ENCODE results near the gene CCDC73. TPM values are rescaled to one million over a fixed set of nuclear protein-coding genes. Genes with fewer than 3 reads are reported as not detected.
"Not testable (repeated sequence)": the region's sequence is repeated elsewhere in the genome, so short reads cannot be mapped to it uniquely, and the experiment has no call there.

CCDC73 gene
- total RNA-seq, 1 donor from 2014 or later: not detected

- no peak within 1 kb of the TSS for H3K27ac ChIP-seq (ENCODE audit: low read depth, low read length)
- H3K9me3 ChIP-seq (ENCODE audit: control insufficient read depth in 3 of 3, low read length in 3 of 3): no peaks in the 10 kb centered on the region
- peaks cover 5 to 12% (median 10%) of the 10 kb centered on the region in 3 donors for H3K27me3 ChIP-seq (ENCODE audit: control insufficient read depth in 3 of 3, insufficient read depth in 3 of 3, low read length in 3 of 3)
- peak within 1 kb of the TSS; percentile 64 to 71 (median 69) for H3K4me3 ChIP-seq (ENCODE audit: low read length in 3 of 3)
- no peaks in the 10 kb centered on the region for H3K36me3 ChIP-seq (ENCODE audit: control insufficient read depth in 3 of 3, insufficient read depth in 3 of 3, low read length in 3 of 3)
- peaks cover 0 to 9% (median 5%) of the 10 kb centered on the region in 3 donors for H3K4me1 ChIP-seq (ENCODE audit: control insufficient read depth in 3 of 3, insufficient read depth in 3 of 3, low read length in 3 of 3)
- peak within 1 kb of the TSS; percentile 54 to 68 (median 56) for H3K9ac ChIP-seq (ENCODE audit: low read depth in 1 of 3, low read length in 3 of 3)
Observed at GRCh38 chr11:32829680-32830412, 35.4 kb upstream of the CCDC73 start, which contains the start of gene PRRG4. Gene PRRG4 (plus strand): TSS chr11:32829927. CDS start chr11:32830530, 603 bp downstream.

DNA sequence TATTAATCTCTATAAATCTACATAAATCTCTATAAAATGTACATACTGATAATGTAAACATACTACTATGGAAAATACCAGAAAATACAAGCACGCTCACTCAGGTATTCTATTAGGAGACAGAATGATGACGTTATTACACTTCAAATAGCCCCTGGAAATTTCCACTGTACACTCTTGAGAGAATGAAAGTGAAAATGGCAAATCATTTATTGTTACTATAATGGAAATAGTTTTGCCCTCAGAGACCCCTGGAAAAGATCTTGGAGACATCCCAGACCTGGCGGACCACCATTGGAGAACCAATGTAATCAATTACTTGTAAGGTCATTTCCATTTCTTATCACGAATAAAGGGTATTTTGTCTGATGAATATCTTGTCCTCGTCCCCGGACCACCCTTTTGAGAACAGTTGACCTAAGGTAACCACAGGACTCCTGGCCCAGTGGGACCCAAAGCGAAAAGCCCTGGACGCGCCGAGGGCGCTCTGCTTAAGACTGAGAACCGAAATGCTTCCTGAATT lies 34.8 kb upstream of the CCDC73 start:
- Histone ChIP-seq H3K36me3 (ENCODE audit: control insufficient read depth in 3 of 3, insufficient read depth in 3 of 3, low read length in 3 of 3) (no peaks in the 10 kb centered on the region), H3K9ac (ENCODE audit: low read depth in 1 of 3, low read length in 3 of 3) (peak overlapping the region; percentile 54 to 68 (median 56)), H3K9me3 (ENCODE audit: control insufficient read depth in 3 of 3, low read length in 3 of 3) (no peaks in the 10 kb centered on the region), H3K4me3 (ENCODE audit: low read length in 3 of 3) (peak overlapping the region; percentile 64 to 71 (median 69)), H3K27me3 (ENCODE audit: control insufficient read depth in 3 of 3, insufficient read depth in 3 of 3, low read length in 3 of 3) (peaks cover 5 to 12% (median 10%) of the 10 kb centered on the region in 3 donors), H3K4me1 (ENCODE audit: control insufficient read depth in 3 of 3, insufficient read depth in 3 of 3, low read length in 3 of 3) (peaks cover 0 to 9% (median 5%) of the 10 kb centered on the region in 3 donors), H3K27ac (ENCODE audit: low read depth, low read length) (no peak overlapping the region)

DNA sequence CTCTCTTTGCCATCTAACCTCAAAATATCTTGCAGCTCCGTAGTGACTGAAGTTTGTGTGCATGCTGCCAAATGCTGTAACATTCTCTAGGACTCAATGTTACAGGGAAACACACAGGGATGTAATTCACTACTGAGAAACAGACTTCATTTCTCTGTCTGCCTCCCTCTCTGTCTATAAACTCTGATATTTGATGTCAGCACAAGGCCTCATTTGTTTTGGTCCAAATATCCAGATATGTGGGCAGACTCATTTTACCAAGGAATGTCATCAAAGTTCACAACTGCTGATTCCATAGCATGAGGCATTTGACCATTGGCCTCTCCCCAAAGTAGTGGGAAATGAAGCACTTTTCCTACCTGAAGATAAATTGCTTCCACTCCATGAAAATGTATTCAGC lies 32.8 kb upstream of the CCDC73 start:
- Histone ChIP-seq H3K9ac (ENCODE audit: low read depth in 1 of 3, low read length in 3 of 3) (no peak overlapping the region), H3K27ac (ENCODE audit: low read depth, low read length) (no peak overlapping the region), H3K36me3 (ENCODE audit: control insufficient read depth in 3 of 3, insufficient read depth in 3 of 3, low read length in 3 of 3) (no peaks in the 10 kb centered on the region), H3K4me3 (ENCODE audit: low read length in 3 of 3) (no peak overlapping the region), H3K4me1 (ENCODE audit: control insufficient read depth in 3 of 3, insufficient read depth in 3 of 3, low read length in 3 of 3) (peaks cover 0 to 9% (median 5%) of the 10 kb centered on the region in 3 donors), H3K9me3 (ENCODE audit: control insufficient read depth in 3 of 3, low read length in 3 of 3) (no peaks in the 10 kb centered on the region), H3K27me3 (ENCODE audit: control insufficient read depth in 3 of 3, insufficient read depth in 3 of 3, low read length in 3 of 3) (peaks cover 5 to 12% (median 10%) of the 10 kb centered on the region in 3 donors)

- Histone ChIP-seq H3K36me3 (ENCODE audit: control insufficient read depth in 3 of 3, insufficient read depth in 3 of 3, low read length in 3 of 3) (no peaks in the 10 kb centered on the region), H3K4me1 (ENCODE audit: control insufficient read depth in 3 of 3, insufficient read depth in 3 of 3, low read length in 3 of 3) (peaks cover 0 to 9% (median 5%) of the 10 kb centered on the region in 3 donors), H3K9ac (ENCODE audit: low read depth in 1 of 3, low read length in 3 of 3) (no peak overlapping the region), H3K4me3 (ENCODE audit: low read length in 3 of 3) (no peak overlapping the region), H3K9me3 (ENCODE audit: control insufficient read depth in 3 of 3, low read length in 3 of 3) (no peaks in the 10 kb centered on the region), H3K27me3 (ENCODE audit: control insufficient read depth in 3 of 3, insufficient read depth in 3 of 3, low read length in 3 of 3) (peaks cover 5 to 8% (median 8%) of the 10 kb centered on the region in 3 donors), H3K27ac (ENCODE audit: low read depth, low read length) (no peak overlapping the region)
Observed at GRCh38 chr11:32826113-32826512, 31.7 kb upstream of the CCDC73 start.

DNA sequence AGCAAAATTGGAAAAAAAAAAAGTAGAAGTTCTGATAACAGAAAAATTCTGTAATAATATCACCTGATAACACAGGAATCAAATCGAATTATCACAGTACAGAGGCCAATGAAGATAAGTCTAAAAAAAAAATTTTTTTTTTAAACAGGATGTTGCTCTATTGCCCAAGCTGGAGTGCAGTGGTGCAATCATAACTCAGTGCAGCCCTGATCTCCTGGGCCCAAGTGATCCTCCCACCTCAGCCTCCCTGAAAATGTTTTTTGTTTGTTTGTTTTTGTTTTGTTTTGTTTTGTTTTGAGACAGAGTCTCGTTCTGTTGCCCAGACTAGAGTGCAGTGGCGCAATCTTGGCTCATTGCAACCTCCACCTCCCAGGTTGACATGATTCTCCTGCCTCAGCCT lies 29.2 kb upstream of the CCDC73 start:
- H3K4me3 ChIP-seq (ENCODE audit: low read length in 3 of 3); H3K27ac ChIP-seq (ENCODE audit: low read depth, low read length); H3K27me3 ChIP-seq (ENCODE audit: control insufficient read depth in 3 of 3, insufficient read depth in 3 of 3, low read length in 3 of 3); H3K4me1 ChIP-seq (ENCODE audit: control insufficient read depth in 3 of 3, insufficient read depth in 3 of 3, low read length in 3 of 3); H3K36me3 ChIP-seq (ENCODE audit: control insufficient read depth in 3 of 3, insufficient read depth in 3 of 3, low read length in 3 of 3); H3K9me3 ChIP-seq (ENCODE audit: control insufficient read depth in 3 of 3, low read length in 3 of 3); H3K9ac ChIP-seq (ENCODE audit: low read depth in 1 of 3, low read length in 3 of 3): not testable (repeated sequence)

GRCh38 chr11:32821917-32822560 lies 27.6 kb upstream of the CCDC73 start:
- H3K36me3 ChIP-seq (ENCODE audit: control insufficient read depth in 3 of 3, insufficient read depth in 3 of 3, low read length in 3 of 3): no peaks in the 10 kb centered on the region
- no peak overlapping the region for H3K9ac ChIP-seq (ENCODE audit: low read depth in 1 of 3, low read length in 3 of 3)
- no peak overlapping the region for H3K27ac ChIP-seq (ENCODE audit: low read depth, low read length)
- H3K27me3 ChIP-seq (ENCODE audit: control insufficient read depth in 3 of 3, insufficient read depth in 3 of 3, low read length in 3 of 3): no peaks in the 10 kb centered on the region
- H3K4me1 ChIP-seq (ENCODE audit: control insufficient read depth in 3 of 3, insufficient read depth in 3 of 3, low read length in 3 of 3): no peaks in the 10 kb centered on the region
- no peak overlapping the region for H3K4me3 ChIP-seq (ENCODE audit: low read length in 3 of 3)
- no peaks in the 10 kb centered on the region for H3K9me3 ChIP-seq (ENCODE audit: control insufficient read depth in 3 of 3, low read length in 3 of 3)

DNA sequence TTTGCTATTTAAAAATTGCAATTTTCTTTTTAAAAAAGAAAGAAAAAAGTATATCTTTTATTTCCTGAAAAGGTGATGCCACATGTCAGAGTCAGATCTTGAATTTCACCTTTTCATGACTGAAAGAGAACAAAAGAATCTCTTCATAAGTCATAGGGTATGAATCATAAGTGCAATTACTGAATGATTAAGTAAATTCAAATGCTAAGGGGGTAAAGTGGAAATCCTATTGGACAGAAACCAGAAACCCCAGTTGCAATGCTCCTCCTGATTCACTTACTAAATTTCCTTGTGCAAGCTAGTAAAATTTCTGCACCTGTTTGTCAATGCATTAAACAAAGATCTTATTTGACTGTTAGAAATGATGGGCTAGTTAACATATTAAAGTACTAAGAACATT lies 27.1 kb upstream of the CCDC73 start:
- Histone ChIP-seq H3K4me3 (ENCODE audit: low read length in 3 of 3) (no peak overlapping the region), H3K9me3 (ENCODE audit: control insufficient read depth in 3 of 3, low read length in 3 of 3) (no peaks in the 10 kb centered on the region), H3K27ac (ENCODE audit: low read depth, low read length) (no peak overlapping the region), H3K9ac (ENCODE audit: low read depth in 1 of 3, low read length in 3 of 3) (no peak overlapping the region), H3K4me1 (ENCODE audit: control insufficient read depth in 3 of 3, insufficient read depth in 3 of 3, low read length in 3 of 3) (no peaks in the 10 kb centered on the region), H3K27me3 (ENCODE audit: control insufficient read depth in 3 of 3, insufficient read depth in 3 of 3, low read length in 3 of 3) (no peaks in the 10 kb centered on the region), H3K36me3 (ENCODE audit: control insufficient read depth in 3 of 3, insufficient read depth in 3 of 3, low read length in 3 of 3) (no peaks in the 10 kb centered on the region)

DNA sequence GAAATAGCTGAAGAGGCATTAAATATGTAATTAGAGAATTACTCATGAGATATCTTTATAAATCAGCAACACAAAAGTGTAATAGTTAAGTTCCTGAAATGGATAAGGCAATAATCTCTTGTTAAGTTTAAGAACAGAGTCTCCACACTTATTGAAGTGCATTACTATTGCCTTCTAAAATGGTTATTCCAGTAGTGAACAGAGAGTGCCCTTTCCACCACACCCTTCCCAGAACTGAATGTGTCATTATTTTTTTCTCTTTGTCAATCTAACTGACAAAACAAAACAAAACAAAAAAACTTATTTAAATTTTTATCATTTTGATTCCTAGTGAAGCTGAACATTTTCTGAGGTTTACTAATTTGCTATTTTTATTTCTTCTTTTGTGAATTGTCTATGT lies 26.0 kb upstream of the CCDC73 start:
- no peaks in the 10 kb centered on the region for H3K9me3 ChIP-seq (ENCODE audit: control insufficient read depth in 3 of 3, low read length in 3 of 3)
- H3K36me3 ChIP-seq (ENCODE audit: control insufficient read depth in 3 of 3, insufficient read depth in 3 of 3, low read length in 3 of 3): no peaks in the 10 kb centered on the region

GRCh38 chr11:32819187-32819586 lies 24.7 kb upstream of the CCDC73 start:
- Histone ChIP-seq H3K27ac (ENCODE audit: low read depth, low read length) (no peak overlapping the region), H3K4me3 (ENCODE audit: low read length in 3 of 3) (no peak overlapping the region), H3K9me3 (ENCODE audit: control insufficient read depth in 3 of 3, low read length in 3 of 3) (no peaks in the 10 kb centered on the region), H3K4me1 (ENCODE audit: control insufficient read depth in 3 of 3, insufficient read depth in 3 of 3, low read length in 3 of 3) (no peaks in the 10 kb centered on the region), H3K27me3 (ENCODE audit: control insufficient read depth in 3 of 3, insufficient read depth in 3 of 3, low read length in 3 of 3) (no peaks in the 10 kb centered on the region), H3K9ac (ENCODE audit: low read depth in 1 of 3, low read length in 3 of 3) (no peak overlapping the region), H3K36me3 (ENCODE audit: control insufficient read depth in 3 of 3, insufficient read depth in 3 of 3, low read length in 3 of 3) (no peaks in the 10 kb centered on the region)

More for the DNA sequence above, 26.0 kb upstream of the CCDC73 start:
- Histone ChIP-seq H3K27me3 (ENCODE audit: control insufficient read depth in 3 of 3, insufficient read depth in 3 of 3, low read length in 3 of 3) (no peaks in the 10 kb centered on the region), H3K4me3 (ENCODE audit: low read length in 3 of 3) (no peak overlapping the region), H3K9ac (ENCODE audit: low read depth in 1 of 3, low read length in 3 of 3) (no peak overlapping the region), H3K4me1 (ENCODE audit: control insufficient read depth in 3 of 3, insufficient read depth in 3 of 3, low read length in 3 of 3) (no peaks in the 10 kb centered on the region), H3K27ac (ENCODE audit: low read depth, low read length) (no peak overlapping the region)

- Histone ChIP-seq H3K9ac (ENCODE audit: low read depth in 1 of 3, low read length in 3 of 3) (no peak overlapping the region), H3K4me1 (ENCODE audit: control insufficient read depth in 3 of 3, insufficient read depth in 3 of 3, low read length in 3 of 3) (no peaks in the 10 kb centered on the region), H3K27me3 (ENCODE audit: control insufficient read depth in 3 of 3, insufficient read depth in 3 of 3, low read length in 3 of 3) (no peaks in the 10 kb centered on the region), H3K27ac (ENCODE audit: low read depth, low read length) (no peak overlapping the region), H3K4me3 (ENCODE audit: low read length in 3 of 3) (no peak overlapping the region), H3K9me3 (ENCODE audit: control insufficient read depth in 3 of 3, low read length in 3 of 3) (no peaks in the 10 kb centered on the region), H3K36me3 (ENCODE audit: control insufficient read depth in 3 of 3, insufficient read depth in 3 of 3, low read length in 3 of 3) (no peaks in the 10 kb centered on the region)
Observed at GRCh38 chr11:32817852-32818183, 23.4 kb upstream of the CCDC73 start.
